Natural killer cell (primary cell): Measurements from ENCODE around the gene GMPR2. TPM values are rescaled to one million over a fixed set of nuclear protein-coding genes. Genes with fewer than 3 reads are reported as not detected.

Experiments
- ATAC-seq, 3 donors: fragments of 150-1000 bp in 2 of 3; fragments of 200-7000 bp in 1 of 3; cut with Tn5 transposase; 1 replicate in 1 of 3; 2 replicates in 2 of 3; pipeline ENCODE4 v1.10.0; 2021; ENCODE audit warnings: mild to moderate bottlenecking in 2 of 3, moderate library complexity in 2 of 3
- DNase-seq, 2 donors: peaks; one replicate each; pipeline versions ENCODE4 v3.0.0 to v3.0.0-alpha.2; 2013 to 2021; ENCODE audit warnings: mixed read lengths in 1 of 2
- H3K27ac ChIP-seq: one replicate; pipeline ENCODE4 v1.5.1; 2013; ENCODE audit warnings: mild to moderate bottlenecking, low read length
- H3K27me3 ChIP-seq: one replicate; pipeline ENCODE4 v1.6.1; 2013; ENCODE audit warnings: low read length; ENCODE audit not compliant: control insufficient read depth, insufficient read depth
- H3K36me3 ChIP-seq: one replicate; pipeline ENCODE4 v1.6.1; 2013; ENCODE audit warnings: low read length; ENCODE audit not compliant: control insufficient read depth, insufficient read depth
- H3K4me1 ChIP-seq: one replicate; pipeline ENCODE4 v1.6.1; 2013; ENCODE audit warnings: low read length; ENCODE audit not compliant: control insufficient read depth, insufficient read depth
- H3K4me3 ChIP-seq: one replicate; pipeline ENCODE4 v1.5.1; 2013; ENCODE audit warnings: low read length
- H3K9me3 ChIP-seq: one replicate; pipeline ENCODE4 v1.6.1; 2013; ENCODE audit warnings: low read length; ENCODE audit not compliant: control insufficient read depth, insufficient read depth
- H3K27ac Mint-ChIP-seq, 2 donors: one replicate each; pipeline ENCODE4 v1.8.0; 2022; ENCODE audit warnings: mild to moderate bottlenecking in 2 of 2, mixed read lengths in 2 of 2, moderate library complexity in 1 of 2
- H3K27me3 Mint-ChIP-seq, 2 donors: one replicate each; pipeline ENCODE4 v1.8.0; 2022; ENCODE audit warnings: low read depth in 2 of 2, mixed read lengths in 2 of 2
- H3K36me3 Mint-ChIP-seq: one replicate; pipeline ENCODE4 v1.8.0; 2022; ENCODE audit warnings: mixed read lengths
- H3K4me1 Mint-ChIP-seq, 2 donors: one replicate each; pipeline ENCODE4 v1.8.0; 2022; ENCODE audit warnings: mixed read lengths in 2 of 2
- H3K4me3 Mint-ChIP-seq: one replicate; pipeline ENCODE4 v1.8.0; 2022; ENCODE audit warnings: mild to moderate bottlenecking, moderate library complexity, mixed read lengths
- H3K9me3 Mint-ChIP-seq, 2 donors: one replicate each; pipeline ENCODE4 v1.8.0; 2022; ENCODE audit warnings: mixed read lengths in 2 of 2
- WGBS: methylation state at CpG from one replicate; pipeline ENCODE4 v1.1.7; 2013; ENCODE audit warnings: missing lambda C conversion rate; ENCODE audit not compliant: insufficient coverage; 5-methylcytosine and 5-hydroxymethylcytosine counted together
- intact Hi-C: fragments of 100-400 bp; cut with micrococcal nuclease; formaldehyde crosslinking; loops from one replicate; pipeline ENCODE4 v1.14.2; 2022
- total RNA-seq, 4 donors: library from RNA; stranded (reverse); fragments of 120-200 nt in 1 of 4; gene quantifications; one replicate each; pipeline versions ENCODE4 v1.2.3 to v1.2.4, GENCODE V29; 2013 to 2022
- TF ChIP-seq, protein P1 (sequence below): fragments of 200-600 bp; IDR thresholded peaks from one replicate; pipeline ENCODE4 v1.8.0; 2022; ENCODE audit warnings: antibody characterized with exemption

The GMPR2 gene
- total RNA-seq, 3 donors from 2014 or later (not counting 1 experiment from before 2014, with no cell fraction given) = 46.5 to 63.3 (median 53.3) TPM

- 89% methylated on average over 18 of the region's 18 CpGs for WGBS
- peaks cover 11% of the 10 kb centered on the region for H3K36me3 Mint-ChIP-seq
- peak overlapping the region; percentile 3 for H3K4me3 Mint-ChIP-seq
Measured at GRCh38 chr14:24266344-24267244, 33.9 kb downstream of the GMPR2 start.

DNA sequence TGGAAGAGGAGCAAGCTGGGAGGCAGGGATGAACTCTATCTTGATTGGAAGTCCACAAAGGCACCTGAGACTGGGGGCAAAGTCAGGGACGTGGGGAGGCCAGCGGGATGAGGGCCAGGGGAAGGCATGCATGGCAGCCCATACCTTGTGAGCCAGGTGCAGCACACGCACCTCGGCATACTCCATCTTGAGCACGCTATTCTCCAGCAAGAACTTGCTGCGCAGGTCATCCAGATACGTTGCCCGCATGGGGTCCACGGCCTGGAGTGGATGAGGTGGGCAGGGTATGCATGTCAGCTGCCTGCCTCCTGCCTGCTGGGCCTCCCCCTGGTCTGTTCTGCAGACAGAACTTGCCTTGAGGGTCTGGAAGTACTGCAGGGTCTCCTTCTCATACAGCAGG, 34.8 kb downstream of the GMPR2 start:
- Histone ChIP-seq H3K4me1 (peaks cover 14% of the 10 kb centered on the region), H3K4me3 (no peak overlapping the region), H3K36me3 (peaks cover 29% of the 10 kb centered on the region), H3K27ac (no peak overlapping the region), H3K27me3 (no peaks in the 10 kb centered on the region), H3K9me3 (no peaks in the 10 kb centered on the region)
- Mint-ChIP-seq H3K4me1 (peaks cover 20 to 24% of the 10 kb centered on the region in 2 donors), H3K9me3 (no peaks in the 10 kb centered on the region), H3K27ac (peak overlapping the region in 1 of 2 donors; percentile 6), H3K27me3 (no peaks in the 10 kb centered on the region), H3K4me3 (peak overlapping the region; percentile 3), H3K36me3 (peaks cover 11% of the 10 kb centered on the region)
- TF ChIP-seq, protein P1, sequence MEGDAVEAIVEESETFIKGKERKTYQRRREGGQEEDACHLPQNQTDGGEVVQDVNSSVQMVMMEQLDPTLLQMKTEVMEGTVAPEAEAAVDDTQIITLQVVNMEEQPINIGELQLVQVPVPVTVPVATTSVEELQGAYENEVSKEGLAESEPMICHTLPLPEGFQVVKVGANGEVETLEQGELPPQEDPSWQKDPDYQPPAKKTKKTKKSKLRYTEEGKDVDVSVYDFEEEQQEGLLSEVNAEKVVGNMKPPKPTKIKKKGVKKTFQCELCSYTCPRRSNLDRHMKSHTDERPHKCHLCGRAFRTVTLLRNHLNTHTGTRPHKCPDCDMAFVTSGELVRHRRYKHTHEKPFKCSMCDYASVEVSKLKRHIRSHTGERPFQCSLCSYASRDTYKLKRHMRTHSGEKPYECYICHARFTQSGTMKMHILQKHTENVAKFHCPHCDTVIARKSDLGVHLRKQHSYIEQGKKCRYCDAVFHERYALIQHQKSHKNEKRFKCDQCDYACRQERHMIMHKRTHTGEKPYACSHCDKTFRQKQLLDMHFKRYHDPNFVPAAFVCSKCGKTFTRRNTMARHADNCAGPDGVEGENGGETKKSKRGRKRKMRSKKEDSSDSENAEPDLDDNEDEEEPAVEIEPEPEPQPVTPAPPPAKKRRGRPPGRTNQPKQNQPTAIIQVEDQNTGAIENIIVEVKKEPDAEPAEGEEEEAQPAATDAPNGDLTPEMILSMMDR = no peak
- intact Hi-C loops = no loop called here
- over 99% methylated on average over 9 of the region's 9 CpGs for WGBS
- ATAC-seq (no peak), DNase-seq (no peak)

More at GRCh38 chr14:24266344-24267244, 33.9 kb downstream of the GMPR2 start:
- Mint-ChIP-seq H3K27me3 (no peaks in the 10 kb centered on the region), H3K9me3 (no peaks in the 10 kb centered on the region), H3K27ac (peak overlapping the region in 1 of 2 donors; percentile 6), H3K4me1 (peaks cover 11 to 15% of the 10 kb centered on the region in 2 donors)
- TF ChIP-seq, protein P1 = no peak
- Histone ChIP-seq H3K4me3 (no peak overlapping the region), H3K27me3 (no peaks in the 10 kb centered on the region), H3K27ac (no peak overlapping the region), H3K36me3 (peaks cover 29% of the 10 kb centered on the region), H3K4me1 (peaks cover 7% of the 10 kb centered on the region), H3K9me3 (no peaks in the 10 kb centered on the region)
- ATAC-seq (no peak), DNase-seq (no peak)
- intact Hi-C loops = no loop called here

DNA sequence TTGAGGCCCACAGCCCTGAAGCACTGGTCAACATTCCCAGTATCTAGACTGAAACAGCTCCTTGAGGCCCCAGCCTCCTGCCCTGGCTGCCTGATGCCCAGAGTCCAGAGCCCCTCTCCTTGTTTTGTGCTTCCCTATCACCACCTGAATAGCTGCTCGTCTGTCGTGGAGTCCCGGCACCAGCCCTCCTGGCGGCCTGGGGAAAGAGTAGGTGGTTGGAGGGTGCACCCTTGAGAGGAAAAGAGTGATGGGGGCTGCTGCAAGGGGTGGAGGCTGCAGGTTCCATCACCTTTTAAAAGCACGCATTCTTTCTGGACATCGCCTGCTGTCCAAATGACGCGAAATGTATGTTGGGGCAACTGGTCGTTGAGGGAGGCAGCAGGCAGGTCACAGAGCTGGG, 35.5 kb downstream of the GMPR2 start:
- intact Hi-C loops = no loop called here
- Mint-ChIP-seq H3K9me3 (no peaks in the 10 kb centered on the region), H3K27me3 (no peaks in the 10 kb centered on the region), H3K4me3 (no peak overlapping the region), H3K36me3 (peaks cover 11% of the 10 kb centered on the region), H3K4me1 (peaks cover 25 to 30% of the 10 kb centered on the region in 2 donors), H3K27ac (no peak overlapping the region)
- no peaks in the 10 kb centered on the region for H3K27me3 ChIP-seq
- peaks cover 15% of the 10 kb centered on the region for H3K4me1 ChIP-seq
- DNase-seq = no peak
- WGBS = 98% methylated on average over 9 of the region's 9 CpGs
- ATAC-seq = no peak
- H3K4me3 ChIP-seq = no peak overlapping the region
- no peaks in the 10 kb centered on the region for H3K9me3 ChIP-seq
- TF ChIP-seq, protein P1 = no peak
- H3K27ac ChIP-seq = no peak overlapping the region
- peaks cover 29% of the 10 kb centered on the region for H3K36me3 ChIP-seq
